HG03066 (cell line): Measurements from ENCODE around the gene SMAD7.

ENCODE experiments used
- ATAC-seq: cut with Tn5 transposase; IDR thresholded peaks from one replicate; pipeline ENCODE4 v1.9.1; 2021; ENCODE audit warnings: low read depth; ENCODE audit not compliant: unreplicated experiment

The SMAD7 gene, protein sequence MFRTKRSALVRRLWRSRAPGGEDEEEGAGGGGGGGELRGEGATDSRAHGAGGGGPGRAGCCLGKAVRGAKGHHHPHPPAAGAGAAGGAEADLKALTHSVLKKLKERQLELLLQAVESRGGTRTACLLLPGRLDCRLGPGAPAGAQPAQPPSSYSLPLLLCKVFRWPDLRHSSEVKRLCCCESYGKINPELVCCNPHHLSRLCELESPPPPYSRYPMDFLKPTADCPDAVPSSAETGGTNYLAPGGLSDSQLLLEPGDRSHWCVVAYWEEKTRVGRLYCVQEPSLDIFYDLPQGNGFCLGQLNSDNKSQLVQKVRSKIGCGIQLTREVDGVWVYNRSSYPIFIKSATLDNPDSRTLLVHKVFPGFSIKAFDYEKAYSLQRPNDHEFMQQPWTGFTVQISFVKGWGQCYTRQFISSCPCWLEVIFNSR

DNA sequence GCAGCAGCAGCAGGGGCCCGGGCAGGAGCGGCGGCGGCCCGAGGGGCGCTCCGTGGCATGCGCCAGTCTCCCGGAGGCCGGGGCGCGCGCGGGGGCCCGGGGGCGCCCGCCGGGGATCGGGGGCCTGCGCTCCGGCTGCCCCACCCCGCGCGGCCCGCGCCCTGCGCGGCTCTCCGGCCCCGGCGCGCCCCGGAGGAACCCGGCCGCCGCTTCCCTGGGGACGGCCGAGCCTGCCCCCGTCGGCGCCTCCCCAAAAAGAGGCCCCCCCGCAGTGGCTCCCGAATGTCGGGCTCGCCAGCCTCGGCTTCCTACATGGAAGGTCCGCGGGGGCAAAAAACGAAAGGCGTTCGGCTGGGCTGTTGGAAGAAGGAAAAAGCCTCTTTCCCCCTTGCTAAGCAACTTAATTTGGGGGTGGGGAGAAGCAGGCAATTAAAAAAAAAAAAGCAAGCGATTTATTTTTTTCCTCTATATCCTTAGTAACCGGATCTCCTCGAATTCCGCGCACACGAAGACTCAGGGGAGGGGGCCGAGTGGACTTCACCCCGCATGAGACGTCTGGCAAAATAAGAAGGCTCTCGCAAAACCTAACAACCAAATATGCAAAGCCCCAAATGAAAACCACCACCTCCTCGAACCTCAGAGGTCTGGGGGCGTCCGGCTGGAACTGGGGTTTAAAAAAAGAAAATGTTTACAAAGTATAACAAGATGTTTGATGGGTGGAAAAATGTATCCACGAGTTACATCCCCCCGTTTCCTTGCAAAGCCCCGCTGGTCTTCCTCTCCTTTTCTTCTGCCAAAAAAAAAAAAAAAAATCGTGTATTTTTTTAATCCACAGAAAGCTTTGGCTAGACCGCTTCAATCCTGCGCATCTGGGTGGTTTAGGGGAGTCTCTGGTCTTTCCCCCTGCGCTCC, at the start of gene SMAD7:
Gene SMAD7 (minus strand): TSS at position 430 of the 912 bp plus-strand sequence. CDS start 541 bp downstream, outside the sequence.
- ATAC-seq = no peak

DNA sequence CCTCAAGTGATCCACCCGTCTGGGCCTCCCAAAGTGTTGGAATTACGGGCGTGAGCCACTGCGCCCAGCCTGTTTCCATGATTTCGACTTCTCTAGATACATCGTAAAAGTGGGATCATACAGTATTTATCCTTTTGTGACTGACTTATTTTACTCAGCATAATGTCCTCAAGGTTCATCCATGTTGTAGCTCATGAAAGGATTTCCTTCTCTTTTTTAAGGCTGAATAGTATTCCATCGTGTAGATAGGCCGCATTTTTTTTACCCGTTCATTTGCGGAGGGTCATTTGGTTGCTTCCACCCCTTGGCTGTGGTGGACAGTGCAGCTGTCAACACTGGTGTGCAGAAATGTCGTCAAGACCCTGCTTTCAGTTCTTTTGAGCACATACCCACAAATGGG, 48.8 kb upstream of the SMAD7 start:
- ATAC-seq = no peak

DNA sequence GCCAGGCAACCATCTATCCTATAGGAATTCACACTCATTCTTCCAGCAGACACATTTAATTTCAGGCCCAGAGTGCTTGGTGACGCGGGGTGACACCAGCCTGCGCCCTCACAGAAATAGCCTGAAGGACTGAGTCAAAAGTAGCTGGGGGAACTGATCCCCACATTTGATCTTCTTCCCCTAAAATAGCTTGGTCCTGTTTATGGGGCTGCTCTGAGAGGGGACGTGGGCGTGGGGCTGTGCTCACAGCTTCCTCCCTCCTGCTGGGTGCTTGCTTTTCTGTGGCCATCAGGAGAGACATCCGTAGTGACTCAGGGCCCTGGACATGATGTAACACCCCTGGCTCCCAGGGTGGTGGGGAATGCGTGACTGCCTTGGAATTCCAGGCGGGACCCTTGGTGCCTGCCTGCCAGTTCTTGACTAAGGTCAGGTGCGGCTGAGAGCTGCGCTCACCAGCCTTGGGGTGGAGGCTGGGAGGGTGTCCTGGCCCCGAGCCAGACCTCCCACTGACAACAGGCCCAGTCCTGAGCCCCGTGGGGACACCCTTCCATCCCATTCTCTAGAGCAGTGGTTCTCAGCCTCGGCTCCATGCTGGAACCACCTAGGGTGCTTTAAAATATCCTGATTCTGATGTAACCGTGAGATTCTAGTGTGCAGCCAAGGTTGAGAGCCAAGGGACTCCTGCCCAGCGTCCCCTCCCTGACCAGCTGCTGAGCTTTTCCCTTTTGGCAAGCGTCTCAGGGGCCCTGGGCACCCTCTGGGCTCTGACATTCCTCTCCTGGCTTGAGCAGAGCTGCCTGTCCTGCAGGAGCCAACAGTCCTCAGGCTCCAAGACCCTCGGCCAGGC, 47.4 kb upstream of the SMAD7 start:
- ATAC-seq = no peak

DNA sequence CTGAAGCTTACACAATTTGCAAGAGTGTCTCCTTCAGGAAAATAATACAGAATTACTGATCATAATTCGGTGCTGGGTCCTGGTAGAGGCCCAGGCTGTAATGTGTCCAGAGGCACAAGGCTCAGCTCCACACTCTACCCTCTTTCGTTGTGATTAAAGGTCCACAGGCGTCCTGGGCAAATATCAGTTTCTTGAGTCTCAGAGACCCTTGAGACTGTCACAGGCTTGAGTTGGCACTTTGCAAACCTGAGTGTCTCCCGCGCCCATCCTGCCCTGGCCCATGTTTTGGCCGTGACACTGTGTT, 46.9 kb upstream of the SMAD7 start:
- ATAC-seq = no peak

DNA sequence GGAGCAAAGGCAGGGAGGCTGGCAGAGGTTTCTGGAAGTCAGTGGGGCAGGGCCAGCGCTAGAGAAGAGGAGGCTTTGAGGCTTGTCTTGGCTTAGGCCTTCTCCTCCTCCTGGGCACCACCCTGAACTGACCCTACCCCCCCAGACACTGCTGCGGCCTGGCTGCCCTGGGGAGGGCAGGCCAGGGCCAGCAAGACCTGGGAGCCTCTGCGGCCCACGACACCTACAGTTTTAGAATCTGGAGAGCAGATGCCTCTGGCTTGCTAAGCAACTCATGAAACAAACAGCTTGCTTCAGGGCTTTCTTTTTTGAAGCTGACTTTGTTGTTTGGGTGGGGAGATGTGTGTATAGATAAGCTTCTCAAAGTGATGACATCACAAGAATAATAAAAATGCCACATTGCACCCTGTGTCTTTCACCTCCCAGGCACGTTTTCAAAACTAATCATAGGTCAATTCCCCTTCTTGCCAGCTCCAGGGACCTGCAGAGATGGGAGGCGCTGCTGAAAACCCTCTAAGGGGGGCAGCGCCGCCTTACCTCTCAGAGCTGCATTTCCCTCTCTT, 46.2 kb upstream of the SMAD7 start:
- no peak for ATAC-seq

DNA sequence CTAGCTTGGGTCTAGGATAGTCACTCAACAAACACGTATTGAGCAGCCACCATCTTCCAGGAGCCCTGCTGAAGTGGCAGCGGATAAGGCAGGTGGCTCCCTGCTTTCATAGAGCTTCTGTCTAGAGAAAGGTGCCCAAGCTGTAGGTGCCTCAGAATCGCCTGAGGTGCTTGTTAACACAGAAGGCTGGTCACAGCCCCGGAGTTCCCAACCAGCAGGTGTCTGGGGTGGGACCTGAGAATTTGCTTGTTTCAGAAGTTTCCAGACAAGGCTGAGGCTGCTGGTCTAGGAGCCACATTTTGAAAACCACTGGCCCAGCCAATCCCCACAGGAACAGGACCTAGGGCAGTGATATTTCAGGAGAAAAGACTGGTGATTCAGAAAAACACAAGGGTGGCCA, 45.3 kb upstream of the SMAD7 start:
- no peak for ATAC-seq

DNA sequence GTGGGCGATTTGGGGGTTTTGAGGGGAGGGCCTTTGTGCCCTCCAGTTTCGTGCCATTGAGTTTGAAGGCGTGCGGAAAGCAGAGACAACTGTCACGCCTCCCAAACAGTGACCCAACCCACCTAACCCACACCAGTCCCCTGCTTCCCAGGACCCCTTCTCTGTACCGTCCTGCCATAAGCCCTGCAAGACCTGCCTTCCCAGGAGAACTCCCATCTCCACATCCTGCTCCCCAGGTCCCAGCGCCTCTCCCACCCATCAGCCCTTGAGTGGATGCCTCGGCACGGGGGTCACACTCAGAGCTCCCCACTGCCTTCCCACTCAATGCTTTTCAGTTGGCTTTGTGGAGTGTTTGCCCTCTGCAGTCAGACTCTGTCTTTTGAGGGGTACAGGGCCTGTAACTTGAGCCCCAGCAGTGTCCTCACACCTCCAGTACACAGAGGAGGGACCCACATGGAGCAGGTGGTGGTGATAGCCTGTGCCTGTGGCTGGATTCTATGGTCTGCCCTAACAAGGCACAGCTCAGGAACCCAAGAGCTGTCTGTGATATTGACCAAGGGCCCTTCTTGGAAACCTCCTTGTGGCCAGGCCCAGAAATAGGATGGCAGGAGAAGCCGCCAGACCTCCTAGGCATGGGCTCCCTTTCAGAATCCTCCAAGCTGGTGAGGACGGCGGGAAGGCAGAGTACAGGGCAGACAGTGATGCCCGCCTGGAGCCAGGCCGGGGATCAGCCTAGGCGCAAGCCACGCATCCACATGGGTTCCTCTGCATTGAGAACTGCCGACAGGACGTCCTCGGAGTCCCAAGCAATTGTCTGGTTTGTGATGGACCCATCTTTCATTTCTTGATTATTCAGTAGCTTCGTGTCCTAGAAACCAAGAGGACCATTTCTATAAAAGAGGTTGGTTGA, 44.4 kb upstream of the SMAD7 start:
- no peak for ATAC-seq

DNA sequence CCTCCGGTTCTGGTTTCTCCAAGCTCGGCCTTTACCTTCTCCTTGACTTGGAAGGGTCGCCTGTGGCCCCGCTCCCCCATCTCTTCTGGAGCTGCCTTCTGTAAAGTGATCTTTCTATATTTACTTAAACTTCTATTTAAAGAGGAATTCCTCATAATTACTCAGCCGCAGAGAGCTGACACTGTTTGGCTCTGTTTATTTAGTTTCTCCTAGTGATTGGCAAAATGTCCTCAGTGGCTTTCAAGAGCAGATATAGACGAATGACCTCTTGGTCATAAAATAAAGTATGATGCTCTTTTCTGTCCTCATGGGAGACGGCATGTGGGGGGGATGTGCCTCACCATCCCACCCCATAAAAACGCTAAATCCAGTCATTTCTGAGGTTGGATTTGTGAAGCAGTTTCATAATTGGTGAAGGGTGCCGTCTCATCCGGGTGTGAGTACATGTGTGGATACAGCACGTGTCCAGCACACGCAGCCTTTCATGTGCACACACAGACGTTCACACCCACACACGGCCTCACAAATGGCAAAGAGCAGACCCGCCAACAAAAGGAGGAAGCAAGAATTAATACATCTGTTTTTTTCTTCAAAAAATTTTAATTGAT, 43.4 kb upstream of the SMAD7 start:
- no peak for ATAC-seq

DNA sequence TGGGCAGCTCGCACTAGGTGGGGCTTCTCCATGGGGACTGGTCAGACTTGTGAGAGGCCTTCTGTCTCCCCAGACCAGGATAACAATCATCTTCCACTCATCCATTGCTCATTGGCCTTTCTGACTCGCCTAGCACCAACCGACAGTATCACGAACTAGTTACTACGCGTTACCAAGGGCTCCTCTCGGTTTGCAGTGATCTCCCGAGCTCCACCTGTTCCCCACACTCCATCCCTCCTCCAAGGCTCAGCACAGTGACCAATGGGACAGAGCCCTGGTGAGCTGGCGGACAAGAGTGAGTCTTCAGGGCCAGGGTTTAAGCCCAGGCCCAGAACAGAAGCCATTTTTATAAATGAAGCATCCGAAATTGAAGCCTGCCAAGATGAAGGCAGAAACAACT, 42.8 kb upstream of the SMAD7 start:
- ATAC-seq = no peak

DNA sequence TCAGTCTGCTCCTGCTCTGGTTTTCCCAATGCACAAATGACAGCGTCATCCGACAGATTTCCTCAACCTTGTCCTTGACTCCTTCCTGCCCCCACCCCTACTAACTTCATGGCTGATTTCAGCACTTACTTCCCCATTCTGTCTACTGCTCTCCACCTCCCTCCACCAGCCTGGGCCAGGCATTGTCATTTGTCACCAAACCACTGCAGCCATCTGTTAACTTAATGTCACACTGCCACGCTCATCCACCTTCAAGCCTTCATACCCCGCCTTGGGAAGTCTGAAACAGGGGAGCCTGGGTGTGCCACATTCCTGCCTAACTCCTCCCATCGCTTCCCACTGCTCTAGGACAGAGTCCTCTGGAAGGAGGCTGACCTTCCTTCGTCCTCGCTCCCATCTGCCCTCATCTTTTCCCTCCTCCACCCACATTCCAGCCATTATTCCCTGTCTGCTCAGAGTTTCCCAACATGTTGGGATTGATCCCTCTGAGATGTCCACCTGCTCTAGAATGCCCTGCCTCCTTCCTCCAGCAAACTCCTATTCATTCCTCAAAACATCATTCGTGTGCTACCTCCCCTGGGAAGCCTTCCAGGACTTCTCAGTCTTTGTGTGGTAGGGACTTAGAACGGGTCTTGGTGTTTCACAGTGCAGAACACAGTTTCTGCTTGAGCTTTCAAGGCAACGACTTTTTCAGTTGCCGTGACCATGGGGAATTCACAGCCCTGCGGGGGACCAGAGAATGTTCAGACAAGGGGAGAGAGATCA, 42.2 kb upstream of the SMAD7 start:
- no peak for ATAC-seq

DNA sequence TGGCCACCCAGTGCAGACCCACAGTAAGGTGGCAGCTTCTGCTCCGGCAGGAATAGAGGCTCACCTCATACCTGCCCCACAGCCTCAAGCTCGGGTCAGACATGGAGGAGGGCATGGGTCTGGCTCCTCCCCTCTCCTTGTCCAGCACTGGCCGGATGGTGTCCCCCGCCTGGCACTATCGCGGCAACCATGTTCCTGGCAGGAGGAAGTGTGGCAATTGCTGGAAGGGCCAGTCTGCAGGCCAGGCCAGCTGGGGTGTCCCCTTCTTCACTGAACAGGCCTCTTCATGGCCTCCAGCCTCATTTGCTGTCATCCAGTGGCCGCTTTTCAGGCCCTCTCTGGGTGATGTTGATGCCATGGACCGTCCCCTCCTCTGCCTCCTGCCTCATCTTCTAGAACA, 41.4 kb upstream of the SMAD7 start:
- no peak for ATAC-seq

DNA sequence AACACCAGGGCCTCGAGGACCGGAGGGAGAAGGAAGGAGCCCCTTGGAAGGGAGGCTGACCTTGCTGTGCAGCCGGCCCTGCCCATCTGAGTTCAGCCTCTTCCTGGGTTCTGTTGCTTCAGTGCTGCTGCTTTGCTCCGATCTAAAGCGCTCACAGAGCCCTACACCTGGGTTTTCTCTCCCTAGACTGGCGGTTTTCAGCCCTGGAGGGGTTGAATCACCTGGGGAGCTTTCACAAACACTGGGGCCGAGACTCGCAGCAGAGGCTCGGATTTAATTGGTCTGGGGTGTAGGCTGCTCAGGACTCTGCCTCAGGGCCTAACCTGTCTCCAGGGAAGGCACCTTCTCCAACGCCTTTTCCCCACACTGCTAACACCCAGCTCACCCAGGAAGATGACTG, 40.9 kb upstream of the SMAD7 start:
- no peak for ATAC-seq

DNA sequence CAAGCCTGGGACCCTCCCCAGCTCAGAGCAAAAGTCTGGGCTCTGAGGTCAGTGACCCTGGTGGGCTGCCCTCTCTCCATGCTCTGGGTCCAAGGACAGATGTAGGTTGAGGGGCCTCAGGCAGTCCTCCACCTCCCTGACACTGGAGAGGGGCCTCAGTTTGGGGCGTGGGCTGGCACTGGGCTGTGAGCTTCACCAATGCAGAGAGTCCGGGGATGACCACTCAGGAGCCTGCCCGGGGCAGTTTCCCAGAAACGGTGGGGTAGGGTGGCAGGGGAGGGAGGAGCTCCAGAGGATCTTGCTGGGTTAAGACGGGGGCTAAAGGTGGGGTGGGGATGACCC, 40.5 kb upstream of the SMAD7 start:
- ATAC-seq = no peak

DNA sequence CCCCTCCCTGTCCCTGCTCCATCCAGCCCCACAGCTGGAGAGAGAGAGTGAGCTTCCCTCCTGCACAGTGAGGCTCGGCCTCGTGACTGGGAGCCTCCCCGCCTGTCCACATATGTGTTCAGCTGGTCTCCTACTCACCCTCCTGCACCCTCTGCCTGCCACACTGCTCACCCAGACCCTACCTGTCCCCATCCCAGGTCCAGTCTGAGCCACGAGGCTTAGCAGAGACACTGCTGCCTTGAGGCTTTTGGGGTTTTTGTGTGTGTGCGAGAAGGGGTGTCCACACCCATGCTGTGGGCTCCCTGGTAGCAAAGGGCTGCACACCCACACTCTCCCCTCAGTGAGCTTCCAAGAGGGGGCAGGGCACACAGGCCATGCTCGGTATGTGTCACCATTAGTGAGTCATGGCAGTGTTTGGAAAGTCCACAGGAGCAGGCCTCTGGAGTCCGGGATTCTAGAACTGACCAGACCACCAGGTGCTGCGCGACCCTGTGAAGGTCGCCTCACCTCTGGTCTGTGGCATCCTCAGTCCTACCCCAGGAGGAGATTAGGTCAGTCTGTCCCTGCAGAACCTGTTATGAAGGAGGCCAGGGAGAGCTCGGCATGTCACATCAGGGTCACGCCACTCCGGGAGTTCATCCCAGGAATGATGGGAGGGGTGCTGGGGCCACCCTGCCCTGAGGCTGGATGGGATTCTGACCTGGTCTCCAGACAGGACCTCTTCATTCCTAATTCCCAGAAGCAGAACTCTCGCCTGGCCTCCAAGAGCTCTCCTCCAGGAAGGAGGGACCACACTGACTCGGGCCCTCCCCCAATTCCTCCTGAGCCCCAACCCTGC, 39.9 kb upstream of the SMAD7 start:
- ATAC-seq = no peak

DNA sequence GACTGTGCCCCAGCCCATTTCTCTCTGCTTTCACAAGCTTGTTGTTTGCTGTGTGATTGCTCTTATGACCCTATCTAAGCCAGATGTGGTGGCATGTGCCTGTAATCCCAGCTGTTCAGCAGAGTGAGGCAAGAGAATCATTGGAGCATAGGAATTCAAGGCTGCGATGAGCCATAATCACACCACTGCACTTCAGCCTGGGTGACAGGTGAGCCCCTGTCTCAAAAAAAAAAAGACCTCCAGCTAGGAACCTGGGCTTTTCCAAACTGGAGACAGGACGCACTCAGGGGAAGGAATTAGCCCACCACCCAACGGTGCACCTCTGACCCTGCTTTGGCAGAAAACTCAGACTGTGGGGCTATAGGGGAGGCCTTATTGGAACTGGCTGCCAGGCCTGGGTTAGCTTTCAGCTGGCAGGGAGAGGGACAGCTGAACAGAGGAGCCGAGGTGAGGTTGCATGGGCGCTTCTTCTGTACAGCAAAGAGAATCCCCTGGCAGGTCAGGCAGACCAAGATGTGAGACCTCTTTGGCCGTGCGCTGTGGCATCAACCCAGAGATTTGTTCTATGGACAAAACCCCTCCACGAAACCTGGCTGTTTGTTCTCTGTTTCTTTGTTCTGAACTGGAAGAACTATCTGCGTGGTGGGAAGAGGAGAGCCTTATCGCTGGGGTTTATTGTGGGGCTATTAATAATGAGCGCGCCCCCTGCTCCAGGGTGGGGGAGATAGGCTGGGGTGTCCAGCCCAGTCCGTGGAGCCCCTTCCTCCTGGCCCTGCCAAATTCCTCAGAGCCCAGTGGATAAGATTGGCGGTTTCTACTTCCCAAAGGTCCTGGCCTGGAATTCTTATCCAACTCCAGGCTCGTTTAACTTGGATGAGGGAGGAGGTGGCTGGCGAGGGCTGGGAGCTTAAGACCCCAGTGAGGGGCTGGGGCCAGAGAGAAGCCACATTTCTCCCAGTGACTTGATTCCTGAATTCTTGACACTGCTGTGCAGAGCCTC, 38.8 kb upstream of the SMAD7 start:
- no peak for ATAC-seq

DNA sequence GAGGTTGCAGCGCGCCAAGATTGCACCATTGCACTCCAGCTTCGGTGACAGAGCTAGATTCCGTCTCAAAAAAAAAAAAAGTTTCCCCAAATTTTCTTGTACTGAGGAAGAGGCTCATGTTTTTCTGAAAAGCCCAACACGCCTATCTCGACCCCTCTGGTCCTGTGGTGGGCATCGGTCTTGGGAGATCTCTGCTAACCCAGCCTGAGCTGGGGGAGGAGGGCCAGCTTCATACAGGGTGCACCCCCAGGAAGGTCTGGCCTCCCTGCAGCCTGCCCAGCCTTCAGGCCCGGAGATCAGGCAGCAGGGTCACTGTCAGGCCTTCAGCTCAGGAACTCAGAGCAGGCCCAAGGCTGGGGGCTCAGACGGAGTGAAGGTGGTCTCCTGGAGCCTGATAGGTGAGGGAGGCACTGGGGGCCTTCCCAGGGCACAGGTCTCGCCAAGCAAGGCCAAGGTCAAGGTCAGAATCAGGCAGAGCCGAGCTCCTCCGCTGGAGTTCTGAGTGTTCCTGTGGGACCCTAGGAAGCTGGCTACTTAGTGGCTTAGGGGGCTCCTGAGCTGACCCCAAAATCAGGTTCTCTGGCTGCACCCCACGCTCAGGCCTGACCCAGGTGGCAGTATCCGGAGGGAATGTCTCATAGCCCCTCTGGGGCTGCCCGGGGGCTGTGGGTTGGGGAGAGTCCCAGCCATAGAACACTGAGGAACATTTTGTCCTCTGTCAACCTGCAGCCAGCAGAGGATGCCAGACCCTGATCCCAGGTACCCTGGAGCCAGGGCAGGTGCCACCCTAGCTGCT, 37.9 kb upstream of the SMAD7 start:
- ATAC-seq = no peak
